Uterus (tissue), 4 donors: ENCODE measurements around the gene NME2. TPM values are rescaled to one million over a fixed set of nuclear protein-coding genes. Genes with fewer than 3 reads are reported as not detected.

Experiments
- DNase-seq, 2 donors: peaks; one replicate each; pipeline ENCODE4 v3.0.0-alpha.2; 2019 to 2020
- H3K27ac ChIP-seq, 2 donors: fragments of 200-600 bp; sonication (generic); 1 replicate in 1 of 2; 2 replicates in 1 of 2; pipeline ENCODE4 v1.5.1; 2016 to 2018
- H3K27me3 ChIP-seq, 2 donors: fragments of 200-600 bp; sonication (generic); one replicate each; pipeline ENCODE4 v1.5.1; 2018 to 2019; ENCODE audit warnings: control low read depth in 1 of 2
- H3K36me3 ChIP-seq, 2 donors: fragments of 200-600 bp; sonication (generic); one replicate each; pipeline ENCODE4 v1.5.1; 2019; ENCODE audit warnings: control low read depth in 1 of 2
- H3K4me1 ChIP-seq, 2 donors: fragments of 200-600 bp; sonication (generic); one replicate each; pipeline ENCODE4 v1.5.1; 2018 to 2019; ENCODE audit warnings: control low read depth in 1 of 2
- H3K4me3 ChIP-seq, 2 donors: fragments of 200-600 bp; sonication (generic); 1 replicate in 1 of 2; 2 replicates in 1 of 2; pipeline ENCODE4 v1.5.1; 2018 to 2019; ENCODE audit warnings: mild to moderate bottlenecking in 1 of 2
- H3K9me3 ChIP-seq, 2 donors: fragments of 200-600 bp; sonication (generic); one replicate each; pipeline ENCODE4 v1.5.1; 2019; ENCODE audit warnings: control low read depth in 1 of 2
- POLR2A ChIP-seq, 2 donors: fragments of 450-650 bp; IDR thresholded peaks; one replicate each; pipeline ENCODE4 v1.6.1; 2016; ENCODE audit warnings: antibody characterized with exemption in 2 of 2, mild to moderate bottlenecking in 1 of 2, moderate library complexity in 1 of 2
- intact Hi-C: fragments of 100-400 bp; cut with DNase I; formaldehyde crosslinking; loops from one replicate; pipeline ENCODE4 v1.15.1; 2023; ENCODE audit warnings: low total_unique reads
- total RNA-seq, 4 donors: library from RNA; depleted of rRNA in 3 of 4; stranded (reverse); fragments of >200 nt in 3 of 4; gene quantifications; one replicate each; pipeline versions ENCODE4 v1.1.0 to v1.2.4, GENCODE V29; 2014 to 2023
- TF ChIP-seq, protein P1 (sequence below), 4 experiments: fragments of 200-600 bp in 2 of 4; fragments of 450-650 bp in 2 of 4; sonication (generic) in 2 of 4; IDR thresholded peaks; one replicate each; pipeline ENCODE4 v1.5.1; 2016 to 2019; ENCODE audit warnings: antibody characterized with exemption in 4 of 4, mild to moderate bottlenecking in 2 of 4, moderate library complexity in 1 of 4
- donor health status: DM: yes; HTN: yes; CAD: no.

The NME2 gene
- total RNA-seq, 4 donors from 2014 or later, result 195 to 656 (median 287) TPM

DNA sequence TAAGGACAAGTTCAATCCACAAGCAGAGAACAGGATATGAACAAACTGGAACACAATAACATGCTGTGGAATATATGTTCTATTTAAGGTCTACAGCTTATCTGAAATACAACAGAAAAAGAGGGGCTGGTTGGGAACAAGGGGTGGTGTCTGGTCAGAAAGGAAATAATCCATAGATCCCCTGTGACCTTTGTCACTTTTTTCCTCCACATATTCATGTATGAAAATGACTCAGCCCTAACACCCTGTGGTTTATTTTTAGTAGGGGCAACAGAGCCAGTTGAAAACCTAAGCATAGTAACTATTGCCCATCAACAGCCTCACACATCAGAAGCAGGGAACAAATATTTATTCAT is 33.3 kb upstream of the NME2 start:
- intact Hi-C loops, result no loop called here
- Histone ChIP-seq H3K36me3 (no peaks in the 10 kb centered on the region), H3K27ac (no peak overlapping the region), H3K4me1 (no peaks in the 10 kb centered on the region), H3K27me3 (no peaks in the 10 kb centered on the region), H3K9me3 (no peaks in the 10 kb centered on the region), H3K4me3 (no peak overlapping the region)
- TF ChIP-seq POLR2A (IDR thresholded peaks at IDR 0.05), result no peak
- DNase-seq, result no peak

DNA sequence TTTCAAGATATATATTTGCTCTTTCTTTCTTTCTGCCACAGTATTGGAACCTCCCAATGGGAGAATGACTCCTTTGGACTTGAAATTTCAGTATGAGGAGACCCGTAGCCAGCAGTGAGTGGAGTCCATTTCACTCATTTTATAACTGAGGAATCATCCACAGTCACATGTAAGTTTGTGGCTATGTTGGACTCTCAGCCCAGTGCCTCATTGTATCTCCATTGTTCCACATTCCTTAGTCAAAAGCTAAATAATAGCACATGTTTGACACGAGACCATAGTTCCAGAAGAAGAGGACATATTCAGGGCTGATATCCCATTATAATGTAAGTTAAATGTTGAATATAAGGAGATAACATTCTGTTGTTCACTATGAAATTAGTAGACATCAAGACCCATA is 32.8 kb upstream of the NME2 start:
- H3K36me3 ChIP-seq, result no peaks in the 10 kb centered on the region
- no peak overlapping the region for H3K4me3 ChIP-seq
- intact Hi-C loops, result no loop called here
- no peaks in the 10 kb centered on the region for H3K27me3 ChIP-seq
- DNase-seq, result no peak
- no peaks in the 10 kb centered on the region for H3K9me3 ChIP-seq
- H3K4me1 ChIP-seq, result no peaks in the 10 kb centered on the region
- TF ChIP-seq, protein P1, sequence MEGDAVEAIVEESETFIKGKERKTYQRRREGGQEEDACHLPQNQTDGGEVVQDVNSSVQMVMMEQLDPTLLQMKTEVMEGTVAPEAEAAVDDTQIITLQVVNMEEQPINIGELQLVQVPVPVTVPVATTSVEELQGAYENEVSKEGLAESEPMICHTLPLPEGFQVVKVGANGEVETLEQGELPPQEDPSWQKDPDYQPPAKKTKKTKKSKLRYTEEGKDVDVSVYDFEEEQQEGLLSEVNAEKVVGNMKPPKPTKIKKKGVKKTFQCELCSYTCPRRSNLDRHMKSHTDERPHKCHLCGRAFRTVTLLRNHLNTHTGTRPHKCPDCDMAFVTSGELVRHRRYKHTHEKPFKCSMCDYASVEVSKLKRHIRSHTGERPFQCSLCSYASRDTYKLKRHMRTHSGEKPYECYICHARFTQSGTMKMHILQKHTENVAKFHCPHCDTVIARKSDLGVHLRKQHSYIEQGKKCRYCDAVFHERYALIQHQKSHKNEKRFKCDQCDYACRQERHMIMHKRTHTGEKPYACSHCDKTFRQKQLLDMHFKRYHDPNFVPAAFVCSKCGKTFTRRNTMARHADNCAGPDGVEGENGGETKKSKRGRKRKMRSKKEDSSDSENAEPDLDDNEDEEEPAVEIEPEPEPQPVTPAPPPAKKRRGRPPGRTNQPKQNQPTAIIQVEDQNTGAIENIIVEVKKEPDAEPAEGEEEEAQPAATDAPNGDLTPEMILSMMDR (IDR thresholded peaks at IDR 0.05), result no peak
- TF ChIP-seq POLR2A (IDR thresholded peaks at IDR 0.05), result no peak
- H3K27ac ChIP-seq, result no peak overlapping the region

- no peaks in the 10 kb centered on the region for H3K9me3 ChIP-seq
- H3K27ac ChIP-seq, result no peak overlapping the region
- no peaks in the 10 kb centered on the region for H3K27me3 ChIP-seq
- no peaks in the 10 kb centered on the region for H3K36me3 ChIP-seq
- no peaks in the 10 kb centered on the region for H3K4me1 ChIP-seq
- no peak for TF ChIP-seq POLR2A (IDR thresholded peaks at IDR 0.05)
- TF ChIP-seq, protein P1 (IDR thresholded peaks at IDR 0.05), result no peak
- DNase-seq, result no peak
- H3K4me3 ChIP-seq, result no peak overlapping the region
- intact Hi-C loops, result no loop called here
Measured at GRCh38 chr17:51135956-51136355, 30.3 kb upstream of the NME2 start.

GRCh38 chr17:51142597-51142996 is 23.6 kb upstream of the NME2 start:
- no peaks in the 10 kb centered on the region for H3K27me3 ChIP-seq
- no peaks in the 10 kb centered on the region for H3K9me3 ChIP-seq
- H3K36me3 ChIP-seq, result no peaks in the 10 kb centered on the region
- no peak overlapping the region for H3K27ac ChIP-seq
- no peak overlapping the region for H3K4me3 ChIP-seq
- no peaks in the 10 kb centered on the region for H3K4me1 ChIP-seq
- intact Hi-C loops, result no loop called here
- DNase-seq, result no peak
- TF ChIP-seq POLR2A (IDR thresholded peaks at IDR 0.05), result no peak
- TF ChIP-seq, protein P1 (IDR thresholded peaks at IDR 0.05), result no peak

- no peak for TF ChIP-seq POLR2A (IDR thresholded peaks at IDR 0.05)
- TF ChIP-seq, protein P1 (IDR thresholded peaks at IDR 0.05), result no peak
- DNase-seq, result no peak
- Histone ChIP-seq H3K9me3 (no peaks in the 10 kb centered on the region), H3K4me3 (no peak overlapping the region), H3K36me3 (no peaks in the 10 kb centered on the region), H3K4me1 (no peaks in the 10 kb centered on the region), H3K27me3 (no peaks in the 10 kb centered on the region), H3K27ac (no peak overlapping the region)
- intact Hi-C loops, result no loop called here
Measured at GRCh38 chr17:51144266-51145022, 21.8 kb upstream of the NME2 start.
